ENCODE measurements around the gene XDH. TPM values are rescaled to one million over a fixed set of nuclear protein-coding genes. Genes with fewer than 3 reads are reported as not detected.
A peak's percentile ranks its signal among the peaks of the same experiment; 100 is the strongest.

Gene XDH
- total RNA-seq, 1 experiment from 2014 or later, result 0.91 TPM

GRCh38 chr2:31339696-31340095 lies 74.8 kb downstream of the XDH start:
- H4K20me1 ChIP-seq (ENCODE audit: low read length), result no peaks in the 10 kb centered on the region
- no peak overlapping the region for H3K9ac ChIP-seq (ENCODE audit: low read length)
- H2AFZ ChIP-seq (ENCODE audit: low read length), result no peak overlapping the region
- no peaks in the 10 kb centered on the region for H3K9me3 ChIP-seq (ENCODE audit: low read length)
- TF ChIP-seq EZH2 (IDR thresholded peaks at IDR 0.05; ENCODE audit: low read length, unreplicated experiment) (no peak), EZH2phosphoT487 (IDR thresholded peaks at IDR 0.05; ENCODE audit: borderline replicate concordance, low read length) (no peak)
- no peaks in the 10 kb centered on the region for H3K36me3 ChIP-seq (ENCODE audit: low read depth, low read length)
- BruUV-seq (replicated peaks), result no TSS peak
- H3K27me3 ChIP-seq (ENCODE audit: low read length), result no peaks in the 10 kb centered on the region
- no peak overlapping the region for H3K4me3 ChIP-seq (ENCODE audit: low read length)
- DNase-seq, result no peak
- ChIA-PET POLR2A (ENCODE audit: unreplicated experiment) (no interaction called here), CTCF (no interaction called here)
- no peak overlapping the region for H3K4me2 ChIP-seq (ENCODE audit: low read length)
- H3K4me1 ChIP-seq (ENCODE audit: insufficient read depth, low read length), result peaks cover 37% of the 10 kb centered on the region
- no peak overlapping the region for H3K27ac ChIP-seq (ENCODE audit: low read length)
- no peaks in the 10 kb centered on the region for H3K79me2 ChIP-seq (ENCODE audit: low read length)
- no peaks in the 10 kb centered on the region for H3K9me2 ChIP-seq (replicated peaks; ENCODE audit: low read length)
- no peaks in the 10 kb centered on the region for H3F3A ChIP-seq (ENCODE audit: low read length, unreplicated experiment)
- intact Hi-C loops (cut with micrococcal nuclease), result loop anchor here (10.0 kb wide), 1 partner anchor 385 kb away; no protein-coding TSS in a partner anchor
- no peak for ATAC-seq

DNA sequence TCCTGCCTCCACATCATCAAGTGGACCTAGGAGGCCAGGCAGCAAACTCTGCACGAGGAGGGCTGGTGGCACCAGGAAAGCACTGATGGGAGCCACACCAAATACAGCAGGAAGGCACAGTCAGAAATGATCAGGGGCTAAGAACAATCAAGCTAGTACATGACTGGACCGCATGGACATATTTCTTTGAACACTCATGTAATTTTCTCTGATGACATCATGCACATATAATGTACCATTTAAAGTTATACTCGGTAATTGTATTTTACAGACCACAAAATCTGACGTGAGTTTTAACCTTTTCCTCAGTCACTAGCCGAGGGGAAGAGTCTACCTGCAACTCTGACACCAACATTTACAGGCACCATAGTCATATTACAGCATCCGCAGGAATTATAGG lies 76.7 kb downstream of the XDH start:
- Histone ChIP-seq H3K4me1 (ENCODE audit: insufficient read depth, low read length) (peaks cover 46% of the 10 kb centered on the region), H3K79me2 (ENCODE audit: low read length) (no peaks in the 10 kb centered on the region), H3K36me3 (ENCODE audit: low read depth, low read length) (no peaks in the 10 kb centered on the region), H3K9me3 (ENCODE audit: low read length) (no peaks in the 10 kb centered on the region), H3K27ac (ENCODE audit: low read length) (peak overlapping the region; percentile 74), H4K20me1 (ENCODE audit: low read length) (no peaks in the 10 kb centered on the region), H3K4me3 (ENCODE audit: low read length) (no peak overlapping the region), H3F3A (ENCODE audit: low read length, unreplicated experiment) (no peaks in the 10 kb centered on the region), H3K9me2 (replicated peaks; ENCODE audit: low read length) (no peaks in the 10 kb centered on the region), H3K9ac (ENCODE audit: low read length) (peak overlapping the region; percentile 53), H3K4me2 (ENCODE audit: low read length) (peak overlapping the region; percentile 57), H3K27me3 (ENCODE audit: low read length) (no peaks in the 10 kb centered on the region), H2AFZ (ENCODE audit: low read length) (no peak overlapping the region)
- TF ChIP-seq, protein P1, sequence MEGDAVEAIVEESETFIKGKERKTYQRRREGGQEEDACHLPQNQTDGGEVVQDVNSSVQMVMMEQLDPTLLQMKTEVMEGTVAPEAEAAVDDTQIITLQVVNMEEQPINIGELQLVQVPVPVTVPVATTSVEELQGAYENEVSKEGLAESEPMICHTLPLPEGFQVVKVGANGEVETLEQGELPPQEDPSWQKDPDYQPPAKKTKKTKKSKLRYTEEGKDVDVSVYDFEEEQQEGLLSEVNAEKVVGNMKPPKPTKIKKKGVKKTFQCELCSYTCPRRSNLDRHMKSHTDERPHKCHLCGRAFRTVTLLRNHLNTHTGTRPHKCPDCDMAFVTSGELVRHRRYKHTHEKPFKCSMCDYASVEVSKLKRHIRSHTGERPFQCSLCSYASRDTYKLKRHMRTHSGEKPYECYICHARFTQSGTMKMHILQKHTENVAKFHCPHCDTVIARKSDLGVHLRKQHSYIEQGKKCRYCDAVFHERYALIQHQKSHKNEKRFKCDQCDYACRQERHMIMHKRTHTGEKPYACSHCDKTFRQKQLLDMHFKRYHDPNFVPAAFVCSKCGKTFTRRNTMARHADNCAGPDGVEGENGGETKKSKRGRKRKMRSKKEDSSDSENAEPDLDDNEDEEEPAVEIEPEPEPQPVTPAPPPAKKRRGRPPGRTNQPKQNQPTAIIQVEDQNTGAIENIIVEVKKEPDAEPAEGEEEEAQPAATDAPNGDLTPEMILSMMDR (conservative IDR thresholded peaks at IDR 0.05; ENCODE audit: low read depth, low read length), result no peak
- TF ChIP-seq EZH2 (IDR thresholded peaks at IDR 0.05; ENCODE audit: low read length, unreplicated experiment), result no peak
- no peak for TF ChIP-seq EZH2phosphoT487 (IDR thresholded peaks at IDR 0.05; ENCODE audit: borderline replicate concordance, low read length)
- no TSS peak for BruUV-seq (replicated peaks)
- ChIA-PET POLR2A (ENCODE audit: unreplicated experiment) (no interaction called here), CTCF (no interaction called here)
- ATAC-seq, result peak; percentile 7; the same call in 1 of the 2 replicates
- peak; percentile 82 for DNase-seq
- intact Hi-C loops (cut with micrococcal nuclease), result loop anchor here (10.0 kb wide), 1 partner anchor 387 kb away; no protein-coding TSS in a partner anchor

- TF ChIP-seq EZH2 (IDR thresholded peaks at IDR 0.05; ENCODE audit: low read length, unreplicated experiment) (no peak), EZH2phosphoT487 (IDR thresholded peaks at IDR 0.05; ENCODE audit: borderline replicate concordance, low read length) (no peak)
- TF ChIP-seq, protein P1 (conservative IDR thresholded peaks at IDR 0.05; ENCODE audit: low read depth, low read length), result no peak
- Histone ChIP-seq H3K9me3 (ENCODE audit: low read length) (no peaks in the 10 kb centered on the region), H3K27ac (ENCODE audit: low read length) (peak overlapping the region; percentile 74), H2AFZ (ENCODE audit: low read length) (no peak overlapping the region), H3K9me2 (replicated peaks; ENCODE audit: low read length) (no peaks in the 10 kb centered on the region), H3K4me2 (ENCODE audit: low read length) (0 out of 2 replicates have a peak overlapping the region, but pooled peaks have one; percentile 28), H3K9ac (ENCODE audit: low read length) (peak overlapping the region; percentile 51), H3K36me3 (ENCODE audit: low read depth, low read length) (no peaks in the 10 kb centered on the region), H3F3A (ENCODE audit: low read length, unreplicated experiment) (no peaks in the 10 kb centered on the region), H3K79me2 (ENCODE audit: low read length) (no peaks in the 10 kb centered on the region), H3K27me3 (ENCODE audit: low read length) (no peaks in the 10 kb centered on the region), H3K4me3 (ENCODE audit: low read length) (no peak overlapping the region), H3K4me1 (ENCODE audit: insufficient read depth, low read length) (peaks cover 46% of the 10 kb centered on the region), H4K20me1 (ENCODE audit: low read length) (no peaks in the 10 kb centered on the region)
- intact Hi-C loops (cut with micrococcal nuclease), result loop anchor here (10.0 kb wide), 1 partner anchor 388 kb away; no protein-coding TSS in a partner anchor
- no peak for DNase-seq
- BruUV-seq (replicated peaks), result no TSS peak
- ChIA-PET CTCF (no interaction called here), POLR2A (ENCODE audit: unreplicated experiment) (no interaction called here)
- no peak for ATAC-seq
These were observed 77.3 kb downstream of the XDH start for GRCh38 chr2:31337197-31337596.
